Lung (tissue), 12 donors: ENCODE data around the gene NEURL1B. TPM values are rescaled to one million over a fixed set of nuclear protein-coding genes. Genes with fewer than 3 reads are reported as not detected.

Experiments used
- ATAC-seq: fragments of 200-7000 bp; cut with Tn5 transposase; one replicate; pipeline ENCODE4 v1.9.1; 2020; ENCODE audit warnings: moderate number of reproducible peaks; ENCODE audit not compliant: insufficient read depth, low FRiP score
- DNase-seq, 3 donors: peaks; one replicate each; pipeline ENCODE4 v3.0.0-alpha.2; 2013 to 2017
- H3K27ac ChIP-seq, 2 donors: one replicate each; pipeline ENCODE4 v1.5.1; 2013; ENCODE audit warnings: mild to moderate bottlenecking in 2 of 2, moderate library complexity in 2 of 2, control low read depth in 1 of 2, inconsistent platforms in 1 of 2, low read depth in 1 of 2, low read length in 1 of 2
- H3K27me3 ChIP-seq, 3 donors: one replicate each; pipeline ENCODE4 v1.5.1; 2013; ENCODE audit warnings: low read length in 2 of 3; ENCODE audit not compliant: control insufficient read depth in 3 of 3, insufficient read depth in 3 of 3
- H3K36me3 ChIP-seq, 4 donors: one replicate each; pipeline ENCODE4 v1.5.1; 2013; ENCODE audit warnings: low read length in 4 of 4, mild to moderate bottlenecking in 1 of 4, moderate library complexity in 1 of 4; ENCODE audit not compliant: control insufficient read depth in 4 of 4, insufficient read depth in 4 of 4
- H3K4me1 ChIP-seq, 5 donors: one replicate each; pipeline ENCODE4 v1.5.1; 2013; ENCODE audit warnings: low read length in 5 of 5, mild to moderate bottlenecking in 2 of 5, moderate library complexity in 1 of 5; ENCODE audit not compliant: control insufficient read depth in 5 of 5, insufficient read depth in 5 of 5
- H3K4me3 ChIP-seq: one replicate; pipeline ENCODE4 v1.5.1; 2013; ENCODE audit warnings: mild to moderate bottlenecking, control low read depth, moderate library complexity
- H3K9ac ChIP-seq, 2 donors: one replicate each; pipeline ENCODE4 v1.5.1; 2013; ENCODE audit warnings: low read length in 2 of 2, control low read depth in 1 of 2; ENCODE audit not compliant: insufficient read depth in 1 of 2
- H3K9me3 ChIP-seq, 4 donors: one replicate each; pipeline ENCODE4 v1.5.1; 2013; ENCODE audit warnings: low read length in 3 of 4, mild to moderate bottlenecking in 1 of 4, moderate library complexity in 1 of 4; ENCODE audit not compliant: control insufficient read depth in 4 of 4, insufficient read depth in 3 of 4
- WGBS, 2 donors: extraction: QIAGEN DNeasy Blood & Tissue Kit; methylation state at CpG; one replicate each; pipeline ENCODE4 v1.1.7; 2013; 5-methylcytosine and 5-hydroxymethylcytosine counted together
- polyA plus RNA-seq, 2 donors: library from polyadenylated mRNA; stranded (reverse); fragments of 200-250 nt; gene quantifications; one replicate each; pipeline ENCODE4 v1.2.1, GENCODE V29; 2013
- total RNA-seq, 2 donors: library from RNA; depleted of rRNA in 1 of 2; stranded (reverse); fragments of >200 nt in 1 of 2; gene quantifications; one replicate each; pipeline ENCODE4 v1.2.1, GENCODE V29; 2014 to 2021
- TF ChIP-seq, protein P1 (sequence below): IDR thresholded peaks from 2 replicates; pipeline ENCODE4 v1.5.1; 2012; ENCODE audit warnings: mild to moderate bottlenecking; ENCODE audit errors: control extremely low read depth, extremely low read depth
- donor health status: control.
- donor health status: control.
- donor health status: Bipolar disorder and iron deficiency.
- donor health status: healthy.
- donor health status: DM: yes; HTN: yes; CAD: no.

The NEURL1B gene
- total and polyA plus RNA-seq, 4 donors = 5.1 to 26.4 (median 11.8) TPM

DNA sequence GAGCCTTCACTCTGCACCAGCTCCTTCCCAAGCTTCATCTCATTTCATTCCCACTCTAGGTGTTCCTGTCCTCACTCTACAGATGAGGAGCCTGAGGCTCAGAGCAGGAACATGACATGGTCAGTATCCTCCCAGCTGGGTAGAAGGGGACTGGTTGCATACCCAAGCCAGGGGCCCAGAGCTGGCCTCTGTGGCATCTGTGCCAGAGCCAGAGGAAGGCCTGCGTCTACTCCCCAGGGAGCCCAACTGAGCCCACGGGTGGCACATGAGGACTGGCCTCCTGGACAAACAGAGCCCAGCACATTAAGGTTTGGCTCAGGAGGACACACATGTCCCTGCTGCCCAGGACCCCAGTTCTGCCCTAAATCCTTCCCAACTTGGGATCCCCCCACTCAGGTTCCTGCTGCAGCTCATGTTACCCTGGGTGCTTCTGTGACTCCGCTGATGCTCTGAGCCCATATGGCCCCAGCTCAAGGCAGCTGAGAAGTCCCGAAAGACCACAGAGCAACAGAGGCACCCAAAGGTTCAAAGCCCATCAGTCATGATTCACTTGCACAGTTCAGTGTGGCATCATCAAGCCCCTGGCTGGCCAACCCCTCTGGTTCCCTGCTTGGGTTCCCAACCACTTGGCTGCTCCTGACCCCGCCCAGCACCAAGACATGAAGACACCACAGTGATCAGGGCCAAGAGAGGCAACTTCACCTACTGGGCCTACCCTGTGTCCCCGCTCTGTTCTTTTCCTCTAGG, 8.5 kb upstream of the NEURL1B start:
- H3K4me3 ChIP-seq = no peak overlapping the region
- no peaks in the 10 kb centered on the region for H3K9me3 ChIP-seq
- ATAC-seq = no peak
- 93 to 95% methylated on average over 6 of the region's 6 CpGs for WGBS, 2 donors
- H3K36me3 ChIP-seq = no peaks in the 10 kb centered on the region
- H3K4me1 ChIP-seq = no peaks in the 10 kb centered on the region
- H3K27me3 ChIP-seq = no peaks in the 10 kb centered on the region
- no peak overlapping the region for H3K9ac ChIP-seq
- H3K27ac ChIP-seq = no peak overlapping the region
- DNase-seq = no peak
- TF ChIP-seq, protein P1, sequence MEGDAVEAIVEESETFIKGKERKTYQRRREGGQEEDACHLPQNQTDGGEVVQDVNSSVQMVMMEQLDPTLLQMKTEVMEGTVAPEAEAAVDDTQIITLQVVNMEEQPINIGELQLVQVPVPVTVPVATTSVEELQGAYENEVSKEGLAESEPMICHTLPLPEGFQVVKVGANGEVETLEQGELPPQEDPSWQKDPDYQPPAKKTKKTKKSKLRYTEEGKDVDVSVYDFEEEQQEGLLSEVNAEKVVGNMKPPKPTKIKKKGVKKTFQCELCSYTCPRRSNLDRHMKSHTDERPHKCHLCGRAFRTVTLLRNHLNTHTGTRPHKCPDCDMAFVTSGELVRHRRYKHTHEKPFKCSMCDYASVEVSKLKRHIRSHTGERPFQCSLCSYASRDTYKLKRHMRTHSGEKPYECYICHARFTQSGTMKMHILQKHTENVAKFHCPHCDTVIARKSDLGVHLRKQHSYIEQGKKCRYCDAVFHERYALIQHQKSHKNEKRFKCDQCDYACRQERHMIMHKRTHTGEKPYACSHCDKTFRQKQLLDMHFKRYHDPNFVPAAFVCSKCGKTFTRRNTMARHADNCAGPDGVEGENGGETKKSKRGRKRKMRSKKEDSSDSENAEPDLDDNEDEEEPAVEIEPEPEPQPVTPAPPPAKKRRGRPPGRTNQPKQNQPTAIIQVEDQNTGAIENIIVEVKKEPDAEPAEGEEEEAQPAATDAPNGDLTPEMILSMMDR = no peak

DNA sequence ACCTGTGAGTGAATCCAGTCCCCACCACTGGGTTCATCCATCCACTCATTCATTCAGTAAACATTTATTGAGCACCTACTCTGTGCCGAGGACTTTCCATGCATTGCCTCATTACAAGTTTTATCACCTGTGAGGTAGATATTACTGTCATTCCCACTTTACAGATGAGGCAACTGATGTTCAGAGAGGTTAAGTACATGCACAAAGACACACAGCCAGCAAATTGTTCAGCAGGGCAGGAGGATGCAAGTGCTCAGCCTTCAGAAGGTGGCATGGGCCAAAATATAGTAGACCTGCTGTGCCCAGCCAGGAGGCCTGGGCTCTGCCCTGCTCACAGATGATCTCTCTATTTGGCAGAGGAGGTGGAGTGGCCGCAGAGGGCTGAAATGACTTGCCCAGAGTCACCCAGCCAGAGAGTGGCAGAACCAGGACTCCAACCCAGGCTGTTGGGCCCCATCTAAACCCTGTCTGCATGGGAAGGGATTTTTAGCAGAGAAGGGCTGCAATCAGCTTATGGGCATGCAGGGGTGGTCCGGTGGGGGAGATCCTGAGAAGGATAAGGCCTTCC, 7.6 kb upstream of the NEURL1B start:
- WGBS, 2 donors = 93 to 98% methylated on average over 3 of the region's 3 CpGs
- H3K36me3 ChIP-seq = no peaks in the 10 kb centered on the region
- no peak for ATAC-seq
- no peak overlapping the region for H3K27ac ChIP-seq
- H3K4me1 ChIP-seq = no peaks in the 10 kb centered on the region
- DNase-seq = no peak
- H3K27me3 ChIP-seq = no peaks in the 10 kb centered on the region
- H3K9ac ChIP-seq = no peak overlapping the region
- TF ChIP-seq, protein P1 = no peak
- no peaks in the 10 kb centered on the region for H3K9me3 ChIP-seq
- no peak overlapping the region for H3K4me3 ChIP-seq

DNA sequence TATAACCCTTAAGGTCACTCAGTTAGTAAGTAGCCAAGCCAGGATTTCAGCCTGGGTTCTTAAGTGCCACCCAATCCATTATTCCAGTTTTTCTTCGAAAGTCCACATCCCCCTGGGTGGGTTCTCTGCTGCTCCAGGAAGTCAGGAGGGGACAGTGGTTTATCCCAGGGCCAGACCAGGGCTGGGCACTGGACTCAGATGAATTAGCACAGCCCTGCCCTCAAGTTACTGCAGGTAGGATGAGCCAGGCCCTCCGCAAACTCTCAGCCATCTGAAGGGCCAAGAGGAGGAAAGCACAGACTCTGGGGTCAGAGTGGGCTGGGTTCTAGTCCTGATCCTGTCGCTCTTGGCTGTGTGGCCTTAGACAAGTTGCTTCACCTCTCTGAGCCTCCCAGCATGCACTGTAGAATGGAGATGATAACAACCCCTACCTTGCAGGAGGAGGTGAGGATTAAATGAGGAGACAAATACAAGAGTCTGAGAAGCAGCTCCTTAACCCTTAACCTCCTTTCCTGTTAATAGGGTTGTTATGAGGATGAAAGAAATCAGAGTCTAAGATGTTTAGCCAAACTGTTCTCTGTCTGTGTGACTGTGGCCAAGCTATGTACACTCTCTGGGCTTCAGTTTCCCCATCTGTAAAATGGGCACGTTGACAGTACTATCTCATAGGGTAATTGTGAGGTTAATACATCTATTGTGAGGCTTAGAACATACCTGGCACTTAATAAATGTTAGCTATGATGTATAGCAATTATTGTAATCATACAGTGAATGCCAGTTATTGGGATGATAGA, 6.8 kb upstream of the NEURL1B start:
- no peaks in the 10 kb centered on the region for H3K36me3 ChIP-seq
- no peak overlapping the region for H3K9ac ChIP-seq
- DNase-seq = no peak
- H3K27me3 ChIP-seq = no peaks in the 10 kb centered on the region
- no peaks in the 10 kb centered on the region for H3K9me3 ChIP-seq
- no peaks in the 10 kb centered on the region for H3K4me1 ChIP-seq
- H3K27ac ChIP-seq = no peak overlapping the region
- TF ChIP-seq, protein P1 = no peak
- WGBS, 2 donors = 86 to 87% methylated on average over 4 of the region's 4 CpGs
- ATAC-seq = no peak
- no peak overlapping the region for H3K4me3 ChIP-seq
